ENCODE data around the gene MYBPC2. TPM values are rescaled to one million over a fixed set of nuclear protein-coding genes. Genes with fewer than 3 reads are reported as not detected.

Gene MYBPC2
- total RNA-seq, 1 donor from 2014 or later, result not detected

DNA sequence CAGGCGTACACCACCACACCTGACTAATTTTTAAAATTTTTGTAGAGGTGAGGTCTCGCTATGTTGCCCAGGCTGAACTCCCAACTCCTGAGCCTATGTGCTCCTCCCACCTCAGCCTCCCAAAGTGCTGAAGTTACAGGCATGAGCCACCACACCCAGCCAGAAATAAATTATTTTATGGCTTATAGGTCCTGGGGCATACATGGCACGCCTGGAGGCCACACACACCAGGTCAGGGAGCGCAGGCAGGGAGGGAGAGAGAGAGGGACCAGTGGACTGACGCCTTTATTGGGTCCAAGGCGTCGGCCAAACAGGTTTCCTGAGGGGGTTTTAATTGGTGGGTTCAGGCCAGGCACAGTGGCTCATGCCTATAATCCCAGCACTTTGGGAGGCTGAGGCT is 7.1 kb upstream of the MYBPC2 start:
- no peak overlapping the region for H3K27ac Mint-ChIP-seq (ENCODE audit: unreplicated experiment)
- FAIRE-seq, result no peak
- TF ChIP-seq CTCF (IDR thresholded peaks at IDR 0.05; ENCODE audit: insufficient read depth, low read depth, low read length) (no peak), EZH2 (IDR thresholded peaks at IDR 0.05; ENCODE audit: insufficient read depth, low read length) (no peak)

DNA sequence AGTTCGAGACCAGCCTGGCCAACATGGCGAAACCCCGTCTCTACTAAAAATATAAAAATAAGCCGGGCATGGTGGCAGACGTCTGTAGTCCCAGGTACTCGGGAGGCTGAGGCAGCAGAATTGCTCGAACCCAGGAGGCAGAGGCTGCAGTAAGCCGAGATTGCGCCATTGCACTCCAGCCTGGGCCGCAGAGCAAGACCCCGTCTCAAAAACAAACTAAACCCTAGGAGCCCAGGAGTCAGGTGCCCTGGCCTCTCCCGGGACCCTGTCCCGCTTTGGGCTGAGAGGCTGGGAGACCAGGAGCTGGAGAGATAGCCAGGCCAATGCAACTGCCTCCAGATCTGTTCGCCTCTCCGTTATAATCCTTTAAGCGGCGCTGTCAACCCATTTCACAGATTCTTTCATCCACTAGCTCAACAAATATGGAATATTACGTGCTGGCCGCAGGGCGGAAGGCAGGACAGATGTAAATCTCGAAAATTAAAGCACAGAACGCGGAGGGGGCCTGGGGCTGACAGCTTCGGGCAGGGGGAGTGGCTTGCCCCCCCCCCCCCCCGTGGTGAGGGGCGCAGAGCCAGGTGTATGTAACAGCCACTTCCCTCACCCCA is 5.3 kb upstream of the MYBPC2 start:
- H3K4me3 ChIP-seq (ENCODE audit: insufficient read depth, low read depth, low read length), result no peak overlapping the region
- no peaks in the 10 kb centered on the region for H3K79me2 ChIP-seq (ENCODE audit: insufficient read depth, low read length)
- Mint-ChIP-seq H3K9me3 (ENCODE audit: unreplicated experiment) (peaks cover 3% of the 10 kb centered on the region), H3K4me1 (ENCODE audit: low read depth, unreplicated experiment) (peaks cover 3% of the 10 kb centered on the region), H3K27me3 (ENCODE audit: low read depth, unreplicated experiment) (peaks cover 8% of the 10 kb centered on the region), H3K27ac (ENCODE audit: unreplicated experiment) (no peak overlapping the region), H3K4me3 (ENCODE audit: unreplicated experiment) (no peak overlapping the region), H3K36me3 (ENCODE audit: low read depth, unreplicated experiment) (no peaks in the 10 kb centered on the region)
- H2AFZ ChIP-seq (ENCODE audit: low read depth, low read length), result no peak overlapping the region
- TF ChIP-seq CTCF (IDR thresholded peaks at IDR 0.05; ENCODE audit: insufficient read depth, low read depth, low read length) (no peak), EZH2 (IDR thresholded peaks at IDR 0.05; ENCODE audit: insufficient read depth, low read length) (no peak)
- H3K9me3 ChIP-seq (ENCODE audit: insufficient read depth, low read depth, low read length), result no peaks in the 10 kb centered on the region
- DNase-seq (ENCODE audit: low read depth), result no peak
- no peaks in the 10 kb centered on the region for H3K36me3 ChIP-seq (ENCODE audit: insufficient read depth, low read length)
- peak overlapping the region; percentile 67 for H3K4me2 ChIP-seq (ENCODE audit: low read length)
- no peak for FAIRE-seq
- peaks cover 9% of the 10 kb centered on the region for H3K4me1 ChIP-seq (ENCODE audit: insufficient read depth, low read length)
- no peak overlapping the region for H3K27ac ChIP-seq (ENCODE audit: low read depth, low read length)
- H3K27me3 ChIP-seq (ENCODE audit: insufficient read depth, low read length), result peaks cover 18% of the 10 kb centered on the region
- no peaks in the 10 kb centered on the region for H4K20me1 ChIP-seq (ENCODE audit: insufficient read depth, low read length)
- H3K9ac ChIP-seq (ENCODE audit: low read length), result no peak overlapping the region

More for the DNA sequence above, 7.1 kb upstream of the MYBPC2 start:
- Histone ChIP-seq H3K4me2 (ENCODE audit: low read length) (no peak overlapping the region), H3K9me3 (ENCODE audit: insufficient read depth, low read depth, low read length) (no peaks in the 10 kb centered on the region), H2AFZ (ENCODE audit: low read depth, low read length) (no peak overlapping the region), H3K27me3 (ENCODE audit: insufficient read depth, low read length) (peaks cover 14% of the 10 kb centered on the region), H3K4me1 (ENCODE audit: insufficient read depth, low read length) (peaks cover 2% of the 10 kb centered on the region), H3K4me3 (ENCODE audit: insufficient read depth, low read depth, low read length) (no peak overlapping the region), H3K36me3 (ENCODE audit: insufficient read depth, low read length) (no peaks in the 10 kb centered on the region), H3K9ac (ENCODE audit: low read length) (no peak overlapping the region), H4K20me1 (ENCODE audit: insufficient read depth, low read length) (no peaks in the 10 kb centered on the region), H3K79me2 (ENCODE audit: insufficient read depth, low read length) (no peaks in the 10 kb centered on the region), H3K27ac (ENCODE audit: low read depth, low read length) (no peak overlapping the region)
- Mint-ChIP-seq H3K4me3 (ENCODE audit: unreplicated experiment) (no peak overlapping the region), H3K4me1 (ENCODE audit: low read depth, unreplicated experiment) (no peaks in the 10 kb centered on the region), H3K9me3 (ENCODE audit: unreplicated experiment) (peaks cover 3% of the 10 kb centered on the region), H3K36me3 (ENCODE audit: low read depth, unreplicated experiment) (no peaks in the 10 kb centered on the region), H3K27me3 (ENCODE audit: low read depth, unreplicated experiment) (peaks cover 7% of the 10 kb centered on the region)
- no peak for DNase-seq (ENCODE audit: low read depth)

DNA sequence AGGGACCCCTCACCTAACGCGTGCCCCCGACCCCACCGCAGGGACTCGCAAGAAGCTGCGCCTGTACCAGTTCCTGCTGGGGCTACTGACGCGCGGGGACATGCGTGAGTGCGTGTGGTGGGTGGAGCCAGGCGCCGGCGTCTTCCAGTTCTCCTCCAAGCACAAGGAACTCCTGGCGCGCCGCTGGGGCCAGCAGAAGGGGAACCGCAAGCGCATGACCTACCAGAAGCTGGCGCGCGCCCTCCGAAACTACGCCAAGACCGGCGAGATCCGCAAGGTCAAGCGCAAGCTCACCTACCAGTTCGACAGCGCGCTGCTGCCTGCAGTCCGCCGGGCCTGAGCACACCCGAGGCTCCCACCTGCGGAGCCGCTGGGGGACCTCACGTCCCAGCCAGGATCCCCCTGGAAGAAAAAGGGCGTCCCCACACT is 4.7 kb upstream of the MYBPC2 start:
- no peaks in the 10 kb centered on the region for H4K20me1 ChIP-seq (ENCODE audit: insufficient read depth, low read length)
- H3K27ac ChIP-seq (ENCODE audit: low read depth, low read length), result no peak overlapping the region
- peaks cover 11% of the 10 kb centered on the region for H3K4me1 ChIP-seq (ENCODE audit: insufficient read depth, low read length)
- Mint-ChIP-seq H3K9me3 (ENCODE audit: unreplicated experiment) (peaks cover 3% of the 10 kb centered on the region), H3K36me3 (ENCODE audit: low read depth, unreplicated experiment) (no peaks in the 10 kb centered on the region), H3K4me3 (ENCODE audit: unreplicated experiment) (no peak overlapping the region), H3K4me1 (ENCODE audit: low read depth, unreplicated experiment) (peaks cover 3% of the 10 kb centered on the region), H3K27ac (ENCODE audit: unreplicated experiment) (no peak overlapping the region), H3K27me3 (ENCODE audit: low read depth, unreplicated experiment) (peaks cover 10% of the 10 kb centered on the region)
- H2AFZ ChIP-seq (ENCODE audit: low read depth, low read length), result peak overlapping the region; percentile 69
- no peak overlapping the region for H3K9ac ChIP-seq (ENCODE audit: low read length)
- H3K4me3 ChIP-seq (ENCODE audit: insufficient read depth, low read depth, low read length), result peak overlapping the region; percentile 23
- no peaks in the 10 kb centered on the region for H3K79me2 ChIP-seq (ENCODE audit: insufficient read depth, low read length)
- no peaks in the 10 kb centered on the region for H3K36me3 ChIP-seq (ENCODE audit: insufficient read depth, low read length)
- H3K27me3 ChIP-seq (ENCODE audit: insufficient read depth, low read length), result peaks cover 19% of the 10 kb centered on the region
- peak overlapping the region; percentile 67 for H3K4me2 ChIP-seq (ENCODE audit: low read length)
- DNase-seq (ENCODE audit: low read depth), result peak; percentile 70
- TF ChIP-seq CTCF (IDR thresholded peaks at IDR 0.05; ENCODE audit: insufficient read depth, low read depth, low read length) (no peak), EZH2 (IDR thresholded peaks at IDR 0.05; ENCODE audit: insufficient read depth, low read length) (no peak)
- no peaks in the 10 kb centered on the region for H3K9me3 ChIP-seq (ENCODE audit: insufficient read depth, low read depth, low read length)
- FAIRE-seq, result no peak
